ENCODE data around the gene CALN1.
"Not testable (repeated sequence)": the region's sequence is repeated elsewhere in the genome, so short reads cannot be mapped to it uniquely, and the experiment has no call there.

Gene CALN1

GRCh38 chr7:71885487-71885886 is 526.7 kb downstream of the CALN1 start:
- DNase-seq (ENCODE audit: low read depth in 1 of 2, low spot score in 1 of 2): no peak

- DNase-seq (ENCODE audit: low read depth in 1 of 2, low spot score in 1 of 2): no peak
Observed at GRCh38 chr7:71883415-71883814, 528.7 kb downstream of the CALN1 start.

- DNase-seq (ENCODE audit: low read depth in 1 of 2, low spot score in 1 of 2): no peak
Observed at GRCh38 chr7:71871446-71871845, 540.7 kb downstream of the CALN1 start.

- DNase-seq (ENCODE audit: low read depth in 1 of 2, low spot score in 1 of 2): no peak
Observed at GRCh38 chr7:71870812-71871211, 541.3 kb downstream of the CALN1 start.

GRCh38 chr7:71868797-71869196 is 543.3 kb downstream of the CALN1 start:
- DNase-seq (ENCODE audit: low read depth in 1 of 2, low spot score in 1 of 2): no peak

- no peak for DNase-seq (ENCODE audit: low read depth in 1 of 2, low spot score in 1 of 2)
Observed at GRCh38 chr7:71867626-71868025, 544.5 kb downstream of the CALN1 start.

- DNase-seq (ENCODE audit: low read depth in 1 of 2, low spot score in 1 of 2): no peak
Observed at GRCh38 chr7:71865172-71865571, 547.0 kb downstream of the CALN1 start.

GRCh38 chr7:71864130-71864529 is 548.0 kb downstream of the CALN1 start:
- no peak for DNase-seq (ENCODE audit: low read depth in 1 of 2, low spot score in 1 of 2)

GRCh38 chr7:71860572-71860971 is 551.6 kb downstream of the CALN1 start:
- no peak for DNase-seq (ENCODE audit: low read depth in 1 of 2, low spot score in 1 of 2)

- no peak for DNase-seq (ENCODE audit: low read depth in 1 of 2, low spot score in 1 of 2)
Observed at GRCh38 chr7:71857338-71857737, 554.8 kb downstream of the CALN1 start.

GRCh38 chr7:71854546-71855397 is 557.4 kb downstream of the CALN1 start:
- no peak for DNase-seq (ENCODE audit: low read depth in 1 of 2, low spot score in 1 of 2)

GRCh38 chr7:71851776-71852498 is 560.2 kb downstream of the CALN1 start:
- no peak for DNase-seq (ENCODE audit: low read depth in 1 of 2, low spot score in 1 of 2)

GRCh38 chr7:71846160-71846559 is 566.0 kb downstream of the CALN1 start:
- DNase-seq (ENCODE audit: low read depth in 1 of 2, low spot score in 1 of 2): no peak

GRCh38 chr7:71843676-71844075 is 568.5 kb downstream of the CALN1 start:
- DNase-seq (ENCODE audit: low read depth in 1 of 2, low spot score in 1 of 2): no peak

GRCh38 chr7:71842786-71843185 is 569.4 kb downstream of the CALN1 start:
- DNase-seq (ENCODE audit: low read depth in 1 of 2, low spot score in 1 of 2): no peak

- no peak for DNase-seq (ENCODE audit: low read depth in 1 of 2, low spot score in 1 of 2)
Observed at GRCh38 chr7:71842381-71842780, 569.8 kb downstream of the CALN1 start.

GRCh38 chr7:71835056-71835455 is 577.1 kb downstream of the CALN1 start:
- no peak for DNase-seq (ENCODE audit: low read depth in 1 of 2, low spot score in 1 of 2)

- no peak for DNase-seq (ENCODE audit: low read depth in 1 of 2, low spot score in 1 of 2)
Observed at GRCh38 chr7:71829515-71829914, 582.6 kb downstream of the CALN1 start.

- DNase-seq (ENCODE audit: low read depth in 1 of 2, low spot score in 1 of 2): no peak
Observed at GRCh38 chr7:71828361-71828760, 583.8 kb downstream of the CALN1 start.

- DNase-seq (ENCODE audit: low read depth in 1 of 2, low spot score in 1 of 2): no peak
Observed at GRCh38 chr7:71826141-71826540, 586.0 kb downstream of the CALN1 start.

GRCh38 chr7:71824006-71824760 is 588.0 kb downstream of the CALN1 start:
- DNase-seq (ENCODE audit: low read depth in 1 of 2, low spot score in 1 of 2): no peak

- DNase-seq (ENCODE audit: low read depth in 1 of 2, low spot score in 1 of 2): not testable (repeated sequence)
Observed at GRCh38 chr7:71822406-71822805, 589.7 kb downstream of the CALN1 start.

Data from activated CD4-positive, alpha-beta T cell treated with anti-CD3 and anti-CD28 coated beads, Interleukin-2, amount 50 U/mL, for 24 hours (primary cell).